Right ventricle myocardium superior (tissue), 1 donor: ENCODE results near the gene PAQR3. TPM values are rescaled to one million over a fixed set of nuclear protein-coding genes. Genes with fewer than 3 reads are reported as not detected.
"Not testable (repeated sequence)": the region's sequence is repeated elsewhere in the genome, so short reads cannot be mapped to it uniquely, and the experiment has no call there.

Source experiments
- ATAC-seq: fragments of 200-7000 bp; cut with Tn5 transposase; one replicate; pipeline ENCODE4 v1.9.1; 2020; ENCODE audit warnings: mild to moderate bottlenecking; ENCODE audit not compliant: poor library complexity
- DNase-seq: peaks from one replicate; pipeline ENCODE4 v3.0.0-alpha.2; 2020
- intact Hi-C: fragments of 100-400 bp; cut with DNase I; formaldehyde crosslinking; loops from one replicate; pipeline ENCODE4 v1.11.2; 2022
- total RNA-seq: library from RNA; stranded (reverse); fragmentation: NEBNext Ultra II Directional; extraction: Animal tissue kit (Norgen Biotek cat#: 25700); gene quantifications from one replicate; pipeline ENCODE4 v1.2.1, GENCODE V29; 2021
- donor health status: DM: no; HTN: yes; CAD: no; lungs with severe emphysema.

PAQR3 gene
- total RNA-seq, 1 donor from 2014 or later: 6.9 TPM

- DNase-seq: no peak
- intact Hi-C loops: no loop called here
- ATAC-seq: no peak
Observed at GRCh38 chr4:78870056-78870455, 69.2 kb downstream of the PAQR3 start.

- not testable (repeated sequence) for ATAC-seq
- intact Hi-C loops: loop anchor here (10.0 kb wide), 1 partner anchor 904 kb away; no protein-coding TSS in a partner anchor
- peak; percentile 28 for DNase-seq
Observed at GRCh38 chr4:78868712-78869111, 70.5 kb downstream of the PAQR3 start.

GRCh38 chr4:78865451-78865850 is 73.8 kb downstream of the PAQR3 start:
- intact Hi-C loops: loop anchor here (2.0 to 10.0 kb wide), 3 partner anchors 89 to 901 kb away; partner anchors contain the start of gene BMP2K
- DNase-seq (no peak), ATAC-seq (no peak)

- DNase-seq (no peak), ATAC-seq (peak; percentile 77)
- intact Hi-C loops: loop anchor here (2.0 to 10.0 kb wide), 3 partner anchors 88 to 900 kb away; partner anchors contain the start of gene BMP2K
Observed at GRCh38 chr4:78864405-78865024, 74.7 kb downstream of the PAQR3 start.

GRCh38 chr4:78863991-78864390 is 75.2 kb downstream of the PAQR3 start:
- intact Hi-C loops: loop anchor here (2.0 to 10.0 kb wide), 3 partner anchors 87 to 899 kb away; partner anchors contain the start of gene BMP2K
- ATAC-seq: peak; percentile 38

GRCh38 chr4:78863254-78863869 is 75.9 kb downstream of the PAQR3 start:
- DNase-seq: no peak
- no peak for ATAC-seq
- intact Hi-C loops: loop anchor here (10.0 kb wide), 1 partner anchor 899 kb away; no protein-coding TSS in a partner anchor

More at GRCh38 chr4:78863991-78864390, 75.2 kb downstream of the PAQR3 start:
- no peak for DNase-seq

GRCh38 chr4:78862314-78862737 is 76.9 kb downstream of the PAQR3 start:
- ATAC-seq (no peak), DNase-seq (no peak)
- intact Hi-C loops: loop anchor here (10.0 kb wide), 1 partner anchor 898 kb away; no protein-coding TSS in a partner anchor

Other genes with a start within 250 kb of the PAQR3 start
- gene BMP2K, start 163.1 kb downstream of the PAQR3 start, total RNA-seq: 25.1 TPM